Measurements from ENCODE around the gene RPTOR.
"Not testable (repeated sequence)": the region's sequence is repeated elsewhere in the genome, so short reads cannot be mapped to it uniquely, and the experiment has no call there.

The RPTOR gene

DNA sequence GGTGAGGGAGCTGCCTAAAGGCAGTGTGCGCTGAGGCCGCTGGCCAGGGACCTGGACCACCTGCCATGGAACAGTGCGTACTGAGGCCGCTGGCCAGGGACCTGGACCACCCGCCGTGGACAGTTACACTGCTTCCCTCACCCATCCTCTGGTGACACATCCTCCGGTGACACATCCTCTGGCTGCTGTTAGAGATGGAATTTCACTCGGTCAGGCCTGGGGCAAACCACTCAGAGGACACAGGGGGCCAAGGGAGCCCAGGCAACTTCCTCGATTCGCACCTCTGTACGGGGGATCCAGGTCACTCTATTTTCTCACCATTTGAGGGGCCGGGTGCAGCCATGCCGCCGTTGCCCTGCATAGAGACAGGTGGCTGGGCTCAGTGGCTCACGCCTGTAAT lies 32.4 kb upstream of the RPTOR start:
- peak; percentile 30 for DNase-seq (ENCODE audit: low read depth)

DNA sequence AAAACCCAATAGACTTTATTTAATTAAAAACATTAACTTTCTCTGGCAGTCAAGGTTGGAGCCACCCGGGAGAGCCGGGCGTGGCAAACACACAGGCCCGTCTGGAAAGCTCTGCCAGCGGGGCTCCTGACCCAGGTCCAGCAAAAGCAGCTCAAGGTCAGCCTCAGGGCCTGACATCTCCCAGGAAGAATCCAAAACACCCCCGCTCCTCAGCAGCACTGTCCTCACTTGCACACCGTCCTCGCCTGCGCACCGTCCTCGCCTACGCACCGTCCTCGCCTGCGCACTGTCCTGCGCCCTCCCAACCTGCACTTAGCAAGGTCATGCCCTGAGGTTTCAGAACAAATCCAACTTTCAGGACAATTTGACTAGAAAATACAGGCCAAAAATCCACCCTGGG lies 31.4 kb upstream of the RPTOR start:
- no peak for DNase-seq (ENCODE audit: low read depth)

DNA sequence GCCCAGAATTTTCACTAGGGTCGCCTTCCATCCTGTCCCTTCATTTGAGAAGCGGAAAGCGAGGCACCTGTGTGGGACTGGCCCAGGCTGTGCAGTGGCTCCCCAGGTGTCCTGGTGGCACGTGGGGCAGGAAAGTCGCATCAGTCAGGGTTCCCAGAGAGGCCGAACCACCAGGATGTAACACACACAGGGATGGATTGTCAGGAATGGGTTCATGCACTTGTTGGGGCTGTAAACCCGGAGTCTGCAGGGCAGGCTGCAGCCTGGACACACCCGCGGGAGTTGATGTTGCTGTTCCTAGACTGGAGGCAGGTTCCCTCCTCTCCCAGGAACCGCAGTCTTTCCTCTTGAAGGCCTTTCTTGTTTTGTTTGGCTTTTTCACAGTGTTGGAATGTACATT lies 30.7 kb upstream of the RPTOR start:
- no peak for DNase-seq (ENCODE audit: low read depth)

DNA sequence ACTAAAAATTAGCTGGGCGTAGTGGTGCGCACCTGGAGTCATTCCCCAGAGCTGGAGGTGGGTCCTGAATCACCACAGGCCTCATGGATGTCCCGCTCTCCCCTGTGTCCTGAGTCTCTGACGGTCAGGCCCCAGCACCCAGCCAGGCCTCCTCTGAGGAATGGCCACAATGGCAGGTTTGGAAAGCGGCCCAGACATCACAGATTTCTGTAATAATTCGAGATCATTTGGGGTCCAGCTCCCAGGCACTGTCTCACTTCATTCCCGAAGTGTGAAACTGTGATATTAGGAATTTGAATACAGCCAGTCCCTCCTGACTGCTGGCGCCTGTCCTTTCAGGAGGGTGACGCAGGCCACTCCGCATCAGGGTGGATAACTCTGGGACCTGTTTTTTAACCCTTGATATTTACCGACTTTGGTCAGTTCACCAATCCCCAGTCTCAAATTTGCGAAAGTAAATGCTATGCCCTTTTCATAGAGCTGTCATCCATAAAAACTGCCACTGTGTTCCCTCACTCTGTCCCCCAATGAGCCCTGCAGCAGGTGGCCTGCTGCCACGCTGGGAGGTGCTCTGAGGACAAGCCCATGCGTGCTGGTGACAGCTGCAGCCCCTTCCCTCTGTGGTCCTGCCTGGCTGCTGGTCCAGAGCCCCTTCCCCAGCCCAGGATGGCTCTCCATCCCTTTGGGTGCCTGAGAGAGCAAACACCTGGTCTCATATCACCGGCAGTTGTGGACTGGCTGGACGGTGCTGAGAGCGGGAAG lies 28.3 kb upstream of the RPTOR start:
- no peak for DNase-seq (ENCODE audit: low read depth)

DNA sequence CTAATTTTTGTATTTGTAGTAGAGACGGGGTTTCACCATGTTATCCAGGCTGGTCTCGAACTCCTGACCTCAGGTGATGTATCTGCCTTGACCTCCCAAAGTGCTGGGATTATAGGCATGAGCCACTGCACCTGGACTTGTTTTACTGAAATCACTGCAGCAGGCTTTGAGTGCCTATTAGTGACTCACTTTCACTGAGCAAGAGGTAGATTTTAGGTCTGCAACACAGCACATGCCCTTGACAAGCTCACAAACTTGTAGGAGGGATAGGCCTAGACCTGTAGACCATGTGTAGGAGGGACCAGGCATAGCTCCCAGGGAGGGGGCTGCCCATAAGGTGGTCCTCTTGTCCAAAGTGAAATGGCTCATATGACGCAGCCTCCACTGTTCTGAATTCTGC lies 27.0 kb upstream of the RPTOR start:
- no peak for DNase-seq (ENCODE audit: low read depth)

DNA sequence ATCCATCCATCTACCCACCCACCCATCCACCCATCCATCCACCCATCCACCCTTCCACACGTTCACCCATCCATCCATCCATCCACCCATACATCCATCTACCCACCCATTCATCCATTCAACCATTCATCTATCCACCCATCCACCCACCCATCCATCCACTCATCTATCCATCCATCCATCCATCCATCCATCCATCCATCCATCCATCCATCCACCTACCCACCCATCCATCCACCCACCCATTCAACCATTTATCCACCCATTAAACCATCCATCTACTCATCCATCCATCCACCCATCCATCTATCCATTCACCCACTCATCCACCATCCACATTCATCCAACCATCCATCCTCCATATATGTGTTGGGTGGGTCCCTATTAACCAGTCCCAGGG lies 26.2 kb upstream of the RPTOR start:
- DNase-seq (ENCODE audit: low read depth), result no peak

DNA sequence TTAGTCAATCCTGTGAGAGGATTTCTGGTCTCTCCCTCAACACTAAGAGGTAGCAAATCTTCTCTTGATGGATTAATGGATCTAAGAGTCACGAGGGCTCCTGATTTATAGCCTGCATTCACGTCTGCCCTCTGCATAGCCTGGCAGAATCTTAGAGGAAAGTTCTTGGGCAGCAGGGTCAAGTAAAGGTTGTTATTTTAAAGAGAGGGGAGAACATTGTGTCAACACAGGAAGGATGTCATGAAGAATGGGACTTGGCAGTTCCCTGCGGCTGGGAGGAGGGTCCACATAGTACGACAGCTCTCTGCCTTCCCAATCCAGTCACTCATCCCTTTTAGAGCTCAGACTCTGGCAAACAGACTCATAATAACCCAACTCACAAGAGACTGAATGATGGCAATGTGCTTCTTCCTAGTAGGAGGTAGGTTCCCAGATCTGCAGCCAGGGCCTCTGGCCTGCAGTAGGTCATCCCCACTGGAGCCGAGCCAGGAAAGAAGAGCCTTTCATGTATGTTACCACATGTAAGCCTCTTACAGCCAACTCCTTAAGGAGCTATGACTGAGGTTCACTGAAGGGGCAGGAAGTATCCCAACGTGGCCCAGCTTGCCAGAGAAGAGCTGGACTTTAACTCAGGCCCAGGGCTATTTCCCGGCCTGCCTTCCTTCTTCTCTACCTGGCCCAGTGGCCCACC lies 25.4 kb upstream of the RPTOR start:
- no peak for DNase-seq (ENCODE audit: low read depth)

DNA sequence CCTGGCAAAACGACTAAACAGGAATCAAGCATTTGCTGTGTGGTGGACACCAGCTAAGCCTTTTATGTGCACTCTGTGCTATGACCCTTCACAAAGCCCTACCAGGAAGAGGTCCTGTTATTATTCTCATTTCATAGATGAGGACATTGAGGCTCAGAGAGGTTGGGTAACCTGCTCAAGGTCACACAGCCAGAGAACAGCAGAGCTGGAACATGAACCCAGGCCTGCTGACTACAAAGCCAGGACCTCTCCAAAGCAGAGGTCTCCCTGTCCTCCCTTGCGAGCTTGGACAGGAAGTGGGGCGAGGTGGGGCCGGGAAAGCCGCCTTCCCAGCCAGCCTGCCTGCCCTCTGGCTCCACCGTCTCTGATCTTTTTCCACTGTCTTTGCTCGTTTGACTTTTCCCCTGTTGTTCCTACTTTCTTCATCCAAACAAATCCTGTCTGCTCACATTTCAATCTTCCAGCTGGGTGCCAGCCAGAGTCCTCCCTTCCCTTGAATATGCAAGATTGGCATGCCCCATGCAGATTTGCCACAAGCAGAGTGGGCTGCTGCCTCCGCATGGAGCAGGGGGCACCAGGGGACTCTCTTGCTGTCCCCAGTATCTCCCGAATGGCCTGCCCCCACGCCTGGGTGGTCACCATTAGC lies 23.7 kb upstream of the RPTOR start:
- no peak for DNase-seq (ENCODE audit: low read depth)

DNA sequence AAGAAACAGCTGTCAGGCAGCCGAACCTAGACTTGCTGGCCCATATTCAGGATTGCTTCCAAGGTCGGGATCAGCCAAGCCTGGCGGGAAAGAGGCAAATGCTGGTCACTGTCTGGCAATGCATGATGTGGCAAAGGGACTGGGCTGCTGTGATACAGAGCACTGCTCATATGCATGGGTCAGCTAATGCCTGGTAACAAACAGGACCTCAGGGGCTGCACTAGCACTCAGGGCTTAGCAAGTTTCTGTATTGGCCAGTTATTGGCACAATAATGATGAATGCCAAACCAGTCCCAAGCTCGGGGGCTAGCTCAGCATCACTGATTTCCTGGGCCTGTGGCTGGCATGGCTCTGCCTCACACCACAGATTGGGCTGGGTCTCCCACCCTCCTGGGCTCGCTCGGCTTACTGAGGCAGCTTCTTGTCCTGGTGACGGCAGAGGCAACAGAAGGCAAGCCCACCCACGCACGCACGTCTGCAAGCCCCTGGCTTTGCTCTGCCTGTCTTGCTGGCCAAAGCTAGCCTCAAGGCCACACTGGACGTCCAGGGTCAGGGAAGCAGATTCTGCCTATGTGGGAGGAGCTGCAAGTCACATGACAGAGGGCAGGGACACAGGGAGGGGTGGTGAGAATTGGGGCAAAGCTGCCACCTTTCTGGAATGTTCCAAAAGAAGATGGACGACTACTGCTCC lies 21.4 kb upstream of the RPTOR start:
- no peak for DNase-seq (ENCODE audit: low read depth)

DNA sequence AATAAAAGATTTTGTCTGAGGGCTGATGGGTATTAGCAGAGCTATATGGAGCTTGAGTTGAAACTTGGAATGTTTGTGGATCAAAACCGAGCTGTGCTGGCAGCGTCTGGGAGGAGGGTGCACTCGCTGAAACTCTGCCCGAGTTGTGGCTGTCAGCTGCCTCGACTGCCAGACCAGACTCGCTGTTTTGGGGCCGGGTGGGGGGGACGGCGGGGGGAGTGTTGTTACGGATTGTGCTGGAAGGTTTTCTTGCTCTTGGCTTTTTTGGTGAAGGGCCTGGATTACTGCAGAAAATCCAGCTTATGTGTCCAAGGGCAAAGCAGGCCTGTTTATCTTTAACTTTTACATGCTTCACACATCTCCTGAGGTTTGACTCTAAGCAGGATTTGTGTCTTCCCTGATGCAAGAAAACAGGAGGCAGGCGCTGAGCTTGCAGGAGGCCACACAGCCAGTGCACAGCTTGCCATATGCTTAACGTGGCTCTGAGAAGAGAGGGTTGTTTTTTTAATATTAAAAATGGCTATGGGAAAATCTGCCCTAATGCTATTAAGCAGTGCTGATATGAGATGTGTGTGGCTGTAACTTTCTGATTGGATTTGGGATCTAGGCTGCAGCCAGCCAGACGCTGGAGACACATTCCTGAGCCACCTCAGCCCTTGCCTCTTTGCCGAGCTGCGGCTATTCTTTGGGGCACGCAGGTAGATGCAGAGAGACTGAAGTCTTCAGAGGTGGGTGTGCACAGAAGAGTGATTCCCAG lies 20.5 kb upstream of the RPTOR start:
- no peak for DNase-seq (ENCODE audit: low read depth)

DNA sequence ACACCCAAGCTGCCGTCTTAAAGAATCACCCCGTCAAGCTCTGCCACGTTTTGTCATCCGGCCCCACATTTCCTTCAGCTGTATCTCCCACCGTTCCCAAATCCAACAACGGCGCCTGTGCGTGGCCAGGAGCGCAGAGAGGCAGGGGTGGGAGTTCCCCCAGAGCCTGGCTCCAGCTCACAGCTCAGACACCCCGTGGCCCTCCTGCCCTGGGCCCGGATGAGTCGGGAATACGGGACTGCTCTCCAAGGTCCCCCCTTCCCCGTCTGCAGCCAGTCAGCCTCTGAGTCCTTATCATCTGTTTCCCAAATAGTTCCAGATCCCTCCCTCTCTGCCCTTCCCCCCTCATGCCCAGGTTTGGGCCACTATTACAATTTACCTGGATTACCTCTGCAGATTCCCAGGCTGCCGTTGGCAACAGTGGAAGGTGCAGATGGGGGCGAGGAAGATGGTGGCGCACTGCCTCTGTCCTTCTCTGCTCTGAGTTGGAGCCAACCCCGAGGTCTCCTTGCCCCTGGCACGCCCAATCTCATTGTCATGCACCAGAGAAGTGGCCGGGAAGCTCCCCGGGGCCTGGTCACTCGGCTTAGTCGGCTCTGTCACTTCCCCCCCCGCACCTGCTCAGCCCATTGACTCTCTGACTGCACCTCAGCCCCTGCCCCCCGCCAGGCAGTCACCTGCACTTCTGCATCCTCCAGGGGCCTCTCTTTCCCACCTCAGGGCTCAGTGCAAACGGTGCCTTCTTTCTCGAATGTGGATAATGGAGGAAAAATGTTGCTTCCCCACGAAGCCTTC lies 18.3 kb upstream of the RPTOR start:
- DNase-seq (ENCODE audit: low read depth), result no peak

DNA sequence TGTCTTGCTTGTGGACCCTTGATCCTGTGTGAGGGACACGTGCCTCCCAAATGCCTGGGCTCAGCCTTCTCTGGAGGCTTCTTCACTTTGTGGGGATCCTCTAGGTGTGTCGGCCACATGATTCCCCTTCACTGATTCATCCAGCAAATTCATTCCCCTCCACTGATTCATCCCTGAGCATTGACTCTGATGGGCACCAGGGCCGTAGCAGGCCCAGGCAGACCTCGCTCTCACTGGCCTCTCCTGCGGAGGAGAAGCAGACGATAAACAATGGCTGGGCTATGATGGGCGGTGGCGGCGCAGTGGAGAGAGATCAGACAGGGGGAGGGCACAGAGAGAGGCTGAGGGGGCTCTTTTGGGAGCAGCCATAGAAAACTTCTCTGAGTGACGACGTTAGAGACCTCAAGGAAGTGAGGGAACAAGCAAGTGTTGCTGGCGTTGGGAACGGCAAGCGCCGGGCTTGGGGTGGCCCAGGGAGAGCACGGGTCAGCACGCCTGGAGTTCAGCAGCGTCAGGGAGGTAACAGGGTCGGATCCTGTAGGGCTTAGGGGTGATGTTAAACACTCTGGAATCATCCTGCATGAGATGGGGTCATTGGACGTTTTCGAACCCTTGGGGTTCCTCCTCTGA lies 17.5 kb upstream of the RPTOR start:
- no peak for DNase-seq (ENCODE audit: low read depth)

DNA sequence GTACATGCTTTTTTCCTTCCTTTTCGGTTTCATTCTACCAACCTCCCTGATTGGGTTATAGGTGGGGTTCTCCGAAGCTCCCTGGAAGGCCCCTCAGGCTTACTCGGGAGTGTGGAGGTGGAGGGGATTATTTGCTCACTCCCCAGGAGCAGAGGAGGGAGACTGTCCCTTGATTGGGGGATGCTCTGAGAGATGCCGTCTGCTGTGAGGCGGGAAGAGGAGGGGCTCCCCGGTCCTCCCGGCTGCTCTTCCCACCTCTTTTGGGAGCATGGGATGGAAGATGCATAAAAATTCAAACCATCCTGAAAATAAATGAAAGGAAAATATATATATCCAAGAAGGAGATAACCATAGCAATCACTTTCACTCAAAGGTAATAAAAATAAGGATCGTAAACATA lies 16.1 kb upstream of the RPTOR start:
- DNase-seq (ENCODE audit: low read depth), result no peak

DNA sequence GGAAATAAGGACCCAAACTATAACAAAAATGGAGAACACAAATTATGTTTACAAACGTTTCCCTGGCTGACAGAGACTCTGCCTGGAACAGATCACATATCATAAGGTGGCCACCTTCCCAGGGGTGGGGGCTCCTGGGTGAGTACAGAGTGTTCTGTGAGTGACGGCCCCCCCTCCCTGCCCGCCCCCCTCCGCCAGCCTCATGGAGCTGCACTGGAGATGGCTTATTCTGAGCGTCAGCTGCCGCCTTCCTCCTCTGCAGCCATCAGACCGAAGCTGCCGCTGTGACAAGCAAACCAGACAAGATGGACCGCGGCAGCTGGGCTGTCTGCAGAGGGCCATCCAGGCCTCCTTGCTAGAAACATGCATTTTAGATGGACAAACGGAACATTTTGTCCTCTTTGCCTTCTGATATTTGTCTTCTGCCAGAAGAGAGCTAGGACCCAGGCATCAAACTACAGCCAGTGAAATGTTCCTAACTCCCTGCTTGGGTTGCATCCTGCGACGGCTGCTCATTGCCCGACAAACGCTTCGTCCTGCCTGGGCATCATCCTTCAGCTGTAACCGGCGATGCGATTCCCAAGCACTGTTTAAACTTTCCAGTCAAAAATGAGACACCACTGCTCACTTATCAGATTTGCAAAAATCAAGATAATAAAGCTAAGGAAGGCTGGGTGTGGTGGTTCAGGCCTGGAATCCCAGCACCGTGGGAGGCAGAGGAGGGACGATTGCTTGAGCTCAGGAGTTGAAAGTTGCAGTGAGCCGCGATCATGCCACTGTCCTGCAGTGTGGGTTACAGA lies 15.3 kb upstream of the RPTOR start:
- DNase-seq (ENCODE audit: low read depth), result no peak

DNA sequence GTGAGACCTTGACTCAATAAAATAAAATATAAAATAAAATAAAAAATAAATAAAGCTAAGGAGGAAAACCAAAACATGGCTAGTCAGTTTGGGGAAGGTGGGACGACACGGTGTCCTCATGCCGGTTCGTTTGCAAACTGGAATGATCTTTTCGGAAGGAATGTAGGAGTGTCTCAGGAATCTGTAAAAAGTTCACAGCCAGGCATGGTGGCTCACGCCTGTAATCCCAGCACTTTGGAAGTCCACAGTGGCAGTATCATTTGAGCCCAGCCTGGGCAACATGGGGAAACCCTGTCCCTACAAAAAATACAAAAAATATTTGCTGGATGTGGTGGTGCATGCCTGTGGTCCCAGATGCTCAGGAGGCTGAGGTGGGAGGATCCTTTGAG lies 14.7 kb upstream of the RPTOR start:
- DNase-seq (ENCODE audit: low read depth), result no peak

DNA sequence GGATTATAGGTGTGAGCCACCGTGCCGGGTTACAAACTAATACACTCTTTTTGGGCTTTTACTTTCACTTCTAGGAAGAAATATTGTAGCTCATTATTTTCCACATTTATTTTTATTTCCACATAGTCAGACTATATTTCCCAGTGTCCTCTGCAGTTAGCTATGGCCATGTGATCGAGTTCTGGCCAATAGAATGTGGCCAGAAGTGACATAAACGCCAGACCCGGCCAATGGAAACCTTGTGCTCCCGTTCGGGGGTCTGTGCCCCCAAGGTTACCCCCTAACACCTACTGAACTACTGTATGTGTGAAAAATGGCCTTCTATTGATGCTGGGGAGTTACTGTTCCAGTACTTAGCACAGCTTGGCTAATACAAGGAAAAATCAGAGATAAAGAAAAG lies 13.2 kb upstream of the RPTOR start:
- DNase-seq (ENCODE audit: low read depth), result no peak

DNA sequence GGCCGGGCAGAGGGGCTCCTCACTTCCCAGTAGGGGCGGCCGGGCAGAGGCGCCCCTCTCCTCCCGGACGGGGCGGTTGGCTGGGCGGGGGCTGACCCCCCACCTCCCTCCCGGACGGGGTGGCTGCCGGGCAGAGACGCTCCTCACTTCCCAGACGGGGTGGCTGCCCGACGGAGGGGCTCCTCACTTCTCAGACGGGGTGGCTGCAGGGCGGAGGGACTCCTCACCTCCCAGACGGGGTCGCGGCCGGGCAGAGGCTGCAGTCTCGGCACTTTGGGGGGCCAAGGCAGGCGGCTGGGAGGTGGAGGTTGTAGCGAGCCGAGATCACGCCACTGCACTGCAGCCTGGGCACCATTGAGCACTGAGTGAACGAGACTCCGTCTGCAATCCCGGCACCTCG lies 7.3 kb upstream of the RPTOR start:
- not testable (repeated sequence) for DNase-seq (ENCODE audit: low read depth)

DNA sequence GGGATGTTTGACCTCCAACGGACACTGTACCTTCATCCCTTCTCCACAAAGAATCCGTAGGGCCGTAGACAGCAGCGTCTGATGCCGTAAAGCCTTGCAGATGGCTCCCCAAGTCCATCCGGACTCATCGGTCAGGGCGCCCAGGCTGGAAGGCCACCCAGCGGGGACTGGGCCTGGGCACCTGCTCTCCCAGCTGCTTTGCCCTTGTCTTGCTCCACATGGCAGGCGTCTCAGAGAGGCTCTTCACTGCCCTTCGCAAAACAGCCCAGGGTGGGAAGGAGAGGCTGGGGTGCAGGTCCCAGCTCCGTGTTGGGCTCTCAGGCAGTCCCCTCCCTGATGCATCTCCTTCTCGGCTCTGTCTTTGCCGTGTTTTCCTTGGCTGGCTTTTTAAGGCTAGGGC lies 6.2 kb upstream of the RPTOR start:
- DNase-seq (ENCODE audit: low read depth), result no peak

DNA sequence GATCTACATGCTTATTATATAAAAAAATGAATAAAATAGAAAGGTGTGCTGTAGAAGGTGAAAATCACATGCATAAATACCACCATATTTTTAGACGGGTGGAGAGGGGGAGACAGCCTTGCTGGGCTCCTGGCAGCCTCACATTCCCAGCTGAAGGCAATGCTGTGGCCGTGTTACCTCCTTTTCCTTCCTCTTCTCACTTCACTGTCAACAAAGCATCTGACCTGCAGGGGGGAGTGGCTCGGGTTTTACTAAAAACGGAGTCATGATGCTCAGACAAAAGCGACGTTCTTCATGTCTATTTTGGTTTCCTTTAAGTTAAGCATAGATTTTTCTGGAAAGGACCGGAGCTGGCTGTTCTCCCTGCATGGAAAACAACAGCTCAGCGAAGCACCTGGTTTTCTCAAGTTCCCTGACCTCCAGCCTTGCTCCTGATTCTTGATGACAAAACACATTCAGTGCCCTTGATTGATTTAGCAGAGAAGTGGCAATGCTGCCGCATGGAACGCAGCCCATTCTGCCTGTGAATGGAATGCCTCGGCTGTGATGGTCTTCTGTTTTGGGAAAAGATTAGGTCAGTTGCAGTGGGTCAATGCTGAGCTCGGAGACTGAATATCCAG lies 5.5 kb upstream of the RPTOR start:
- DNase-seq (ENCODE audit: low read depth), result no peak

DNA sequence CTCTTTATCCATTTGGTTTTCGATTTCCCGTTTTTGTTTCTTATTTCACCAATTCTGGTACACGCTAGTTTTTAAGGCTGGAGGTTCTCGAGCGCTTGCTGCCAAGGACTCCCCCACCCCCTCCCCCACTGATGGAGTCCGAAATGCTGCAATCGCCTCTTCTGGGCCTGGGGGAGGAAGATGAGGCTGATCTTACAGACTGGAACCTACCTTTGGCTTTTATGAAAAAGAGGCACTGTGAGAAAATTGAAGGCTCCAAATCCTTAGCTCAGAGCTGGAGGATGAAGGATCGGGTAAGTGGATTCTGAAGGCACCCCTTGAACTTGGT lies 825 bp downstream of the RPTOR start:
- DNase-seq (ENCODE audit: low read depth), result no peak
